Activated naive CD8-positive, alpha-beta T cell treated with anti-CD3 and anti-CD28 coated beads for 36 hours (primary cell): ENCODE measurements around the gene INVS. TPM values are rescaled to one million over a fixed set of nuclear protein-coding genes. Genes with fewer than 3 reads are reported as not detected.
"Not testable (repeated sequence)": the region's sequence is repeated elsewhere in the genome, so short reads cannot be mapped to it uniquely, and the experiment has no call there.

Source experiments
- DNase-seq: peaks from one replicate; pipeline ENCODE4 v3.0.0; 2021
- H3K27ac Mint-ChIP-seq: one replicate; pipeline ENCODE4 v1.8.0; 2022; ENCODE audit warnings: mild to moderate bottlenecking, moderate library complexity, mixed read lengths
- H3K27me3 Mint-ChIP-seq: one replicate; pipeline ENCODE4 v1.8.0; 2022; ENCODE audit warnings: mild to moderate bottlenecking, mixed read lengths
- H3K36me3 Mint-ChIP-seq: one replicate; pipeline ENCODE4 v1.8.0; 2021; ENCODE audit warnings: mild to moderate bottlenecking, mixed read lengths
- H3K4me1 Mint-ChIP-seq: one replicate; pipeline ENCODE4 v1.8.0; 2021; ENCODE audit warnings: mixed read lengths
- H3K4me3 Mint-ChIP-seq: one replicate; pipeline ENCODE4 v1.8.0; 2022; ENCODE audit warnings: mild to moderate bottlenecking, moderate library complexity, mixed read lengths
- H3K9me3 Mint-ChIP-seq: one replicate; pipeline ENCODE4 v1.8.0; 2022; ENCODE audit warnings: mixed read lengths
- total RNA-seq, 2 experiments: library from RNA; stranded (reverse); gene quantifications; one replicate each; pipeline ENCODE4 v1.2.3, GENCODE V29; 2021

The INVS gene
- total RNA-seq, 2 experiments from 2014 or later: 16.4 to 16.8 TPM

GRCh38 chr9:100125236-100125635 lies 26.2 kb downstream of the INVS start:
- Mint-ChIP-seq H3K4me1 (peaks cover 10% of the 10 kb centered on the region), H3K9me3 (no peaks in the 10 kb centered on the region), H3K36me3 (peaks cover 19% of the 10 kb centered on the region), H3K27ac (no peak overlapping the region), H3K27me3 (no peaks in the 10 kb centered on the region), H3K4me3 (no peak overlapping the region)
- DNase-seq: no peak

DNA sequence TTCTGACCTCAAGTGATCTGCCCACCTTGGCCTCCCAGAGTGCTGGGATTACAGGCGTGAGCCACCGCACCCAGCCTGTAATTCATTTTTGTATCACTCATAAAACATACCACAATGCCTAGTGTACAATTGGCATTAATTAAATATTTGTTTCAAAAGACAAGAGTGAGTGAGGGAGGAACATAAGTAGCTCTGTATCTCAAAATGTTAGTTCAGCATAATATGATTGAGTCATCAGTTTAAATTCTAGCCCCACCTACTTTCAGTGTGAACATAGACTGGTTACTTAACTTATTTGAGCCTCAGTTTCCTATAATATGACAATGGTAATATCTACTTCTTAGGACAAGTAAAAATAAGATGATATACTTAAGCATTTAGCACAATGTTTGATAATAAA lies 26.9 kb downstream of the INVS start:
- no peaks in the 10 kb centered on the region for H3K9me3 Mint-ChIP-seq
- H3K4me3 Mint-ChIP-seq: no peak overlapping the region
- H3K4me1 Mint-ChIP-seq: peaks cover 4% of the 10 kb centered on the region
- no peak for DNase-seq
- peaks cover 13% of the 10 kb centered on the region for H3K36me3 Mint-ChIP-seq
- no peaks in the 10 kb centered on the region for H3K27me3 Mint-ChIP-seq
- no peak overlapping the region for H3K27ac Mint-ChIP-seq

- Mint-ChIP-seq H3K27me3 (no peaks in the 10 kb centered on the region), H3K4me3 (no peak overlapping the region)
These were observed 27.4 kb downstream of the INVS start for GRCh38 chr9:100126423-100126822.

DNA sequence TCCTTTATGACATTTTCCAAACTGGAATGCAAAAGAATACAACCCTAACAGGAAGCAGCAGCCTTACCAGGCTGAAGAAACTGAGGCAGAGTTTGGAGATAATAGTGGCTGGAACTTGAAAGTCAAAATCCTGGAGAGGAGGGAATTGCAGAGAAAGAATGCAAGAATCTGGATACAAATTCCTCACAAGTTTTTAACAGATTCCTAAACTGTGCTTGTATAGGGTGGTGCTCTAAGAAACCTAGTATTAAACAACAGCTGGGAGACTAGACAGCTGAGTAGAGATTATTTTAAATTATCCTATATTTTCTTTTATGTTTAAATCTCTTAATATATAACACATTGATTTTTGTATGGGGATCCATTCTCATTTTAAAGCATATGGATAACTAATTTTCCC lies 30.7 kb downstream of the INVS start:
- DNase-seq: no peak

More at GRCh38 chr9:100126423-100126822, 27.4 kb downstream of the INVS start:
- Mint-ChIP-seq H3K27ac (no peak overlapping the region), H3K4me1 (peaks cover 2% of the 10 kb centered on the region), H3K9me3 (no peaks in the 10 kb centered on the region), H3K36me3 (peaks cover 10% of the 10 kb centered on the region)
- DNase-seq: no peak

GRCh38 chr9:100131216-100131615 lies 32.2 kb downstream of the INVS start:
- H3K27ac Mint-ChIP-seq: no peak overlapping the region
- no peak overlapping the region for H3K4me3 Mint-ChIP-seq
- H3K27me3 Mint-ChIP-seq: no peaks in the 10 kb centered on the region
- no peaks in the 10 kb centered on the region for H3K9me3 Mint-ChIP-seq
- no peak for DNase-seq
- H3K4me1 Mint-ChIP-seq: no peaks in the 10 kb centered on the region
- H3K36me3 Mint-ChIP-seq: peaks cover 12% of the 10 kb centered on the region

More for the DNA sequence above, 30.7 kb downstream of the INVS start:
- H3K9me3 Mint-ChIP-seq: no peaks in the 10 kb centered on the region
- H3K27me3 Mint-ChIP-seq: no peaks in the 10 kb centered on the region
- H3K4me1 Mint-ChIP-seq: peaks cover under 1% of the 10 kb centered on the region
- H3K36me3 Mint-ChIP-seq: peaks cover 12% of the 10 kb centered on the region
- no peak overlapping the region for H3K27ac Mint-ChIP-seq
- H3K4me3 Mint-ChIP-seq: no peak overlapping the region

GRCh38 chr9:100131875-100132430 lies 32.9 kb downstream of the INVS start:
- peaks cover 12% of the 10 kb centered on the region for H3K36me3 Mint-ChIP-seq
- no peak for DNase-seq
- no peak overlapping the region for H3K27ac Mint-ChIP-seq
- H3K27me3 Mint-ChIP-seq: no peaks in the 10 kb centered on the region
- H3K4me3 Mint-ChIP-seq: no peak overlapping the region
- no peaks in the 10 kb centered on the region for H3K9me3 Mint-ChIP-seq
- H3K4me1 Mint-ChIP-seq: no peaks in the 10 kb centered on the region

GRCh38 chr9:100134731-100135130 lies 35.7 kb downstream of the INVS start:
- no peak overlapping the region for H3K27ac Mint-ChIP-seq
- H3K36me3 Mint-ChIP-seq: peaks cover 6% of the 10 kb centered on the region
- H3K4me1 Mint-ChIP-seq: no peaks in the 10 kb centered on the region
- no peak for DNase-seq
- H3K4me3 Mint-ChIP-seq: no peak overlapping the region
- no peaks in the 10 kb centered on the region for H3K9me3 Mint-ChIP-seq
- no peaks in the 10 kb centered on the region for H3K27me3 Mint-ChIP-seq

GRCh38 chr9:100136799-100137198 lies 37.8 kb downstream of the INVS start:
- H3K36me3 Mint-ChIP-seq, H3K27me3 Mint-ChIP-seq, H3K4me3 Mint-ChIP-seq, H3K4me1 Mint-ChIP-seq, H3K9me3 Mint-ChIP-seq, H3K27ac Mint-ChIP-seq, DNase-seq: not testable (repeated sequence)

GRCh38 chr9:100140303-100140702 lies 41.3 kb downstream of the INVS start:
- H3K9me3 Mint-ChIP-seq, H3K27me3 Mint-ChIP-seq, H3K4me1 Mint-ChIP-seq, H3K27ac Mint-ChIP-seq, H3K36me3 Mint-ChIP-seq, H3K4me3 Mint-ChIP-seq, DNase-seq: not testable (repeated sequence)

DNA sequence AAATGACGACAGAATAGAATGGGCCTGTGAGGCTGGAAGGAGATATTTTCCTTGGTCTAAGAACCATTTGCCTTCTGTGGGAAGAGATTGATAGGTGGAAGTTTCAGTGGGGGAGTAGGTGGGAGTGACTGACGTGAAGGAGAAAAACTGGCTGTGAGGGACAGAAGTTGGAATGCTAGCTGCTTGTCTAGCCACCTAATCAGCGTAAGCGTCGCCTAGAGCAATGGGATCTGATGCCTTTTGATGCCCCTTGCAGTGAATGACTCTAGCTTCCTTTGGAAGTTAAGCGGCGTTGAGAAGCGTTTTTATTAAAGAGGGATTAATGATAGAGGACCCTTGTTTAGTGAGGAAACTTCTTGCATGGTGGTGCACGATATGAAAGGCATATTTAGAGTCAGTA lies 42.8 kb downstream of the INVS start:
- not testable (repeated sequence) for H3K27me3 Mint-ChIP-seq, H3K9me3 Mint-ChIP-seq, H3K36me3 Mint-ChIP-seq, DNase-seq, H3K27ac Mint-ChIP-seq, H3K4me1 Mint-ChIP-seq, H3K4me3 Mint-ChIP-seq

GRCh38 chr9:100145167-100145934 lies 46.3 kb downstream of the INVS start:
- DNase-seq, H3K4me1 Mint-ChIP-seq, H3K9me3 Mint-ChIP-seq, H3K4me3 Mint-ChIP-seq, H3K27me3 Mint-ChIP-seq, H3K36me3 Mint-ChIP-seq, H3K27ac Mint-ChIP-seq: not testable (repeated sequence)

DNA sequence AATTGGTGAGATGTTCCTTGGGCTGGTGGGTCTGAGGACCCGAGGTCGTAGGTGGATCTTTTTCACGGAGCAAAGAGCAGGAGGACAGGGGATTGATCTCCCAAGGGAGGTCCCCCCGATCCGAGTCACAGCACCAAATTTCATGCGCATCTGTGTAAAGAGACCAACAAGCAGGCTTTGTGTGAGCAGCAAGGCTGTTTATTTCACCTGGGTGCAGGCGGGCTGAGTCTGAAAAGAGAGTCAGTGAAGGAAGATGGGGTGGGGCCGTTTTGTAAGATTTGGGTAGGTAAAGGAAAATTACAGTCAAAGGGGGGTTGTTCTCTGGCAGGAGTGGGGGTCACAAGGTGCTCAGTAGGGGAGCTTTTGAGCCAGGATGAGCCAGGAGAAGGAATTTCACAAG lies 46.9 kb downstream of the INVS start:
- not testable (repeated sequence) for H3K36me3 Mint-ChIP-seq, H3K4me1 Mint-ChIP-seq

GRCh38 chr9:100150214-100150613 lies 51.2 kb downstream of the INVS start:
- H3K4me1 Mint-ChIP-seq: no peaks in the 10 kb centered on the region
- no peak overlapping the region for H3K4me3 Mint-ChIP-seq
- H3K9me3 Mint-ChIP-seq: no peaks in the 10 kb centered on the region
- no peaks in the 10 kb centered on the region for H3K36me3 Mint-ChIP-seq
- DNase-seq: no peak
- no peak overlapping the region for H3K27ac Mint-ChIP-seq
- no peaks in the 10 kb centered on the region for H3K27me3 Mint-ChIP-seq

More for the DNA sequence above, 46.9 kb downstream of the INVS start:
- DNase-seq, H3K27ac Mint-ChIP-seq, H3K27me3 Mint-ChIP-seq, H3K4me3 Mint-ChIP-seq, H3K9me3 Mint-ChIP-seq: not testable (repeated sequence)

GRCh38 chr9:100160021-100160420 lies 61.0 kb downstream of the INVS start:
- Mint-ChIP-seq H3K27me3 (no peaks in the 10 kb centered on the region), H3K27ac (no peak overlapping the region), H3K9me3 (no peaks in the 10 kb centered on the region), H3K4me1 (no peaks in the 10 kb centered on the region), H3K4me3 (no peak overlapping the region), H3K36me3 (peaks cover 18% of the 10 kb centered on the region)
- DNase-seq: no peak

DNA sequence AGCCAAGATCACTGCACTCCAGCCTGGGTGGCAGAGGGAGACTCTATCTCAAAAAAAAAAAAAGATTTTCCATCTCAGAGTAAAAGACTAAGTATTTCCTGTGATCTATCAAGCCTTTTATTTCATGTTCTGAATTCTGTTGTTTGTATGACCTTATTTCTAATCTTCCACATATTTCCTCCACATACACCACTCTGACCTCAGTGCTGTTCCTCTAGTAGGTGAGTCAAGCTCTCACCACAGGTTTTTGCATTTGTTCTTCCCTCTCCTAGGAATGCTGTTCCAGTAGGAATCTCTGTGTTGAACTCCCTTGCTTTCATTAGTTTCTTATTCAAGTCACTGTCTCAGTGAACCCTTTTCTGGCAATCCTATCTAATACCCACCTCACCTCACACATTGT lies 68.1 kb downstream of the INVS start:
- no peak for DNase-seq
- H3K4me1 Mint-ChIP-seq: no peaks in the 10 kb centered on the region
- H3K27me3 Mint-ChIP-seq: no peaks in the 10 kb centered on the region
- H3K27ac Mint-ChIP-seq: no peak overlapping the region
- H3K4me3 Mint-ChIP-seq: no peak overlapping the region
- H3K36me3 Mint-ChIP-seq: peaks cover 25% of the 10 kb centered on the region
- peaks cover 5% of the 10 kb centered on the region for H3K9me3 Mint-ChIP-seq
